ENCODE measurements around the gene TSPEAR. TPM values are rescaled to one million over a fixed set of nuclear protein-coding genes. Genes with fewer than 3 reads are reported as not detected.

TSPEAR gene
- total RNA-seq, 4 donors from 2014 or later: 0.18 to 0.69 (median 0.51) TPM; not detected in 1

- Histone ChIP-seq H3K27ac (no peak overlapping the region), H3K9me3 (no peaks in the 10 kb centered on the region), H3K4me1 (no peaks in the 10 kb centered on the region), H3K27me3 (no peaks in the 10 kb centered on the region), H3K4me3 (no peak overlapping the region), H3K36me3 (no peaks in the 10 kb centered on the region)
- intact Hi-C loops (cut with DNase I; ENCODE audit: low total_unique reads): no loop called here
- no peak for DNase-seq
- TF ChIP-seq, protein P1, sequence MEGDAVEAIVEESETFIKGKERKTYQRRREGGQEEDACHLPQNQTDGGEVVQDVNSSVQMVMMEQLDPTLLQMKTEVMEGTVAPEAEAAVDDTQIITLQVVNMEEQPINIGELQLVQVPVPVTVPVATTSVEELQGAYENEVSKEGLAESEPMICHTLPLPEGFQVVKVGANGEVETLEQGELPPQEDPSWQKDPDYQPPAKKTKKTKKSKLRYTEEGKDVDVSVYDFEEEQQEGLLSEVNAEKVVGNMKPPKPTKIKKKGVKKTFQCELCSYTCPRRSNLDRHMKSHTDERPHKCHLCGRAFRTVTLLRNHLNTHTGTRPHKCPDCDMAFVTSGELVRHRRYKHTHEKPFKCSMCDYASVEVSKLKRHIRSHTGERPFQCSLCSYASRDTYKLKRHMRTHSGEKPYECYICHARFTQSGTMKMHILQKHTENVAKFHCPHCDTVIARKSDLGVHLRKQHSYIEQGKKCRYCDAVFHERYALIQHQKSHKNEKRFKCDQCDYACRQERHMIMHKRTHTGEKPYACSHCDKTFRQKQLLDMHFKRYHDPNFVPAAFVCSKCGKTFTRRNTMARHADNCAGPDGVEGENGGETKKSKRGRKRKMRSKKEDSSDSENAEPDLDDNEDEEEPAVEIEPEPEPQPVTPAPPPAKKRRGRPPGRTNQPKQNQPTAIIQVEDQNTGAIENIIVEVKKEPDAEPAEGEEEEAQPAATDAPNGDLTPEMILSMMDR (IDR thresholded peaks at IDR 0.05): no peak
- no peak for TF ChIP-seq POLR2A (IDR thresholded peaks at IDR 0.05)
Measured at GRCh38 chr21:44478801-44479167, 232.6 kb downstream of the TSPEAR start.

GRCh38 chr21:44478124-44478800, 233.1 kb downstream of the TSPEAR start:
- TF ChIP-seq, protein P1 (IDR thresholded peaks at IDR 0.05): no peak
- TF ChIP-seq POLR2A (IDR thresholded peaks at IDR 0.05): no peak
- Histone ChIP-seq H3K27me3 (no peaks in the 10 kb centered on the region), H3K4me1 (no peaks in the 10 kb centered on the region), H3K36me3 (no peaks in the 10 kb centered on the region), H3K4me3 (no peak overlapping the region), H3K9me3 (no peaks in the 10 kb centered on the region), H3K27ac (no peak overlapping the region)
- intact Hi-C loops (cut with DNase I; ENCODE audit: low total_unique reads): no loop called here
- no peak for DNase-seq

DNA sequence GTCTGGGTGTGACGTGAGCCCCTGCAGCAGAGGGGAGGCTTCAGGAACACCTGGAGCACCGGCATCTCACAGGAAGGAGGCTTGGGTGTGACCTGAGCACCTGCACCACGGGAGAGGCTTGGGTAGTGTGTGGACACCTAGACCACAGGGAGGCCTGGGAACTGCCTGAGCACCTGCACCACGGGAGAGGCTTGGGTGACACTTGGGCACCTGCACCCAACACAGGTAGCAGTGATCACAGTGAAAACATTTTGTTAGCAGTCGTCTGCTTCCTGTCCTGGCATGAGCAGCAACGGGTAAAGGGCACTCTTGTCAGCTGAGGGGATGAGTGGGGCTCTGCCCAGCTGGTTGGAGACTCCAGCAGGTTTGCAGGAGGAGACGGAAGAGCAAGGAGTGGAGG, 233.7 kb downstream of the TSPEAR start:
- TF ChIP-seq POLR2A (IDR thresholded peaks at IDR 0.05): no peak
- TF ChIP-seq, protein P1 (IDR thresholded peaks at IDR 0.05): no peak
- no peak overlapping the region for H3K27ac ChIP-seq
- H3K36me3 ChIP-seq: no peaks in the 10 kb centered on the region
- no peaks in the 10 kb centered on the region for H3K4me1 ChIP-seq
- no peaks in the 10 kb centered on the region for H3K27me3 ChIP-seq
- intact Hi-C loops (cut with DNase I; ENCODE audit: low total_unique reads): no loop called here
- no peak overlapping the region for H3K4me3 ChIP-seq
- no peak for DNase-seq
- no peaks in the 10 kb centered on the region for H3K9me3 ChIP-seq

DNA sequence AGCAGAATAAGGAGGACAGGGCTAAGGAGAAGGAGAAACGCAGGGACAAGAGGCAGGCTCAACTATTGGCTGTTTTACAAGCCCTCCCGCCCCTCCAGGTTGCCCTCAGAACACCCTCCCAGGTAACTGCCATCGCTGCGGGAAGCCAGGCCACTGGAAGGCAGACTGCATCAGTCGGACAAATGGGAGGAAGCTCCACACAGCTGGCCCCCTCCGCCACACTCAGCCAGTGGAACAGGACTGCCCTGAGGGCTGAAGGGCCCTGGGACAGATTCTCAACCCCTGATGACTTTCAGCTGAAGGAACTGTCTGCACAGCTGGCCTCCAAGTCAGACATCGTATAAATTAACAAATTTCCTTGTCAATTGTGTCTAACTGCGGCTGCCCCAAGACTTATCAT, 234.2 kb downstream of the TSPEAR start:
- no peak for DNase-seq
- Histone ChIP-seq H3K9me3 (no peaks in the 10 kb centered on the region), H3K4me1 (no peaks in the 10 kb centered on the region), H3K4me3 (no peak overlapping the region), H3K27ac (no peak overlapping the region), H3K27me3 (no peaks in the 10 kb centered on the region), H3K36me3 (no peaks in the 10 kb centered on the region)
- intact Hi-C loops (cut with DNase I; ENCODE audit: low total_unique reads): no loop called here
- TF ChIP-seq, protein P1 (IDR thresholded peaks at IDR 0.05): no peak
- TF ChIP-seq POLR2A (IDR thresholded peaks at IDR 0.05): no peak

DNA sequence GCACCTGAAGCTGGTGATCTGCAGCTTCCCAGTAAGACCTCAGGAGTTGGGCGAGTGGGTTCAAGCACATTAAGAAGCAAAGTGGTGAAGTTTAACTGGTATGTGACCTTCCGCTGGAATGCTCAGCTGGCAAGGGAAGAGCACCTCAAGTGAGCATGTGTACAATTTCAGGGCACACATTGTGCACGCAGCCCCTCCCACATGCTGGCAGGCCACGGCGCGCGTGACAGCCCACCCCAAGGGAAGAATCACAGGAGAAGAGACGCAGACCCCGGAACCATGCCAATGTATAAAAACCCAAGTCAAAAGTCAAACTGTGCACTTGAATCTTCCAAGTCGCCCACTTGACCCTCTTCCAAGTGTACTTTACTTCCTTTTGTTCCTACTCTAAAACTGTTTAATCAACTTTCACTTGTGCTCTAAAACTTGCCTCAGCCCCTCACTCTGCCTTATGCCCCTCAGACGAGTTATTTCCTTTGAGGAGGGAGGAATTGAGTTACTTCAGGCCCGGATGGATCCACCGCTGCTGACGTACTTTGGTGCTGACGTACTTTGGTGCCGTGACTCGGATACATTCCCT, 236.0 kb downstream of the TSPEAR start:
- DNase-seq: no peak
- Histone ChIP-seq H3K9me3 (no peaks in the 10 kb centered on the region), H3K36me3 (no peaks in the 10 kb centered on the region), H3K4me3 (no peak overlapping the region), H3K27ac (no peak overlapping the region), H3K27me3 (no peaks in the 10 kb centered on the region), H3K4me1 (no peaks in the 10 kb centered on the region)
- TF ChIP-seq, protein P1 (IDR thresholded peaks at IDR 0.05): no peak
- TF ChIP-seq POLR2A (IDR thresholded peaks at IDR 0.05): no peak
- intact Hi-C loops (cut with DNase I; ENCODE audit: low total_unique reads): no loop called here
